CD14-positive monocyte (primary cell): ENCODE results near the gene PFKP. TPM values are rescaled to one million over a fixed set of nuclear protein-coding genes. Genes with fewer than 3 reads are reported as not detected.

ENCODE experiments used
- DNase-seq, 3 donors: peaks; one replicate each; pipeline ENCODE4 v3.0.0-alpha.2; 2011 to 2022
- H2AFZ ChIP-seq: 2 replicates; pipeline ENCODE4 v1.6.0; 2012; ENCODE audit warnings: mild to moderate bottlenecking, low read depth, low read length, inconsistent platforms; ENCODE audit not compliant: insufficient read depth, poor library complexity, severe bottlenecking
- H3K27ac ChIP-seq, 2 donors: 1 replicate in 1 of 2; 2 replicates in 1 of 2; pipeline ENCODE4 v1.5.1; 2012 to 2013; ENCODE audit warnings: low read length in 2 of 2, control low read depth in 1 of 2, inconsistent platforms in 1 of 2, low read depth in 1 of 2, mild to moderate bottlenecking in 1 of 2
- H3K27me3 ChIP-seq, 2 donors: one replicate each; pipeline versions ENCODE4 v1.6.0 to v1.6.1; 2011 to 2013; ENCODE audit warnings: low read length in 2 of 2; ENCODE audit not compliant: control insufficient read depth in 2 of 2, insufficient read depth in 2 of 2
- H3K36me3 ChIP-seq, 2 donors: replicated peaks in 1 of 2; 1 replicate in 1 of 2; 2 replicates in 1 of 2; pipeline versions ENCODE4 v1.5.1 to v1.6.1; 2012 to 2013; ENCODE audit warnings: low read length in 2 of 2, control low read depth in 1 of 2, inconsistent platforms in 1 of 2, mild to moderate bottlenecking in 1 of 2; ENCODE audit not compliant: insufficient read depth in 2 of 2, control insufficient read depth in 1 of 2
- H3K4me1 ChIP-seq, 2 donors: 1 replicate in 1 of 2; 2 replicates in 1 of 2; pipeline versions ENCODE4 v1.5.1 to v1.6.1; 2012 to 2013; ENCODE audit warnings: low read length in 2 of 2, control low read depth in 1 of 2, inconsistent platforms in 1 of 2, mild to moderate bottlenecking in 1 of 2, moderate library complexity in 1 of 2; ENCODE audit not compliant: insufficient read depth in 2 of 2, control insufficient read depth in 1 of 2
- H3K4me2 ChIP-seq: replicated peaks from 2 replicates; pipeline ENCODE3; 2012; ENCODE audit warnings: low read length, moderate library complexity, mild to moderate bottlenecking; ENCODE audit not compliant: poor library complexity, severe bottlenecking; ENCODE audit errors: extremely low read depth
- H3K4me3 ChIP-seq, 3 experiments: fragments of 200-600 bp in 1 of 3; sonication (generic) in 1 of 3; replicated peaks in 1 of 3; 1 replicate in 2 of 3; 2 replicates in 1 of 3; pipeline ENCODE4 v1.5.1; 2011 to 2013; ENCODE audit warnings: low read length in 3 of 3, mild to moderate bottlenecking in 3 of 3, control low read depth in 2 of 3, low read depth in 2 of 3, inconsistent platforms in 1 of 3, moderate library complexity in 1 of 3
- H3K79me2 ChIP-seq: 2 replicates; pipeline ENCODE4 v1.6.0; 2012; ENCODE audit warnings: mild to moderate bottlenecking, control low read depth, inconsistent platforms, low read length, moderate library complexity; ENCODE audit not compliant: insufficient read depth
- H3K9ac ChIP-seq: 2 replicates; pipeline ENCODE4 v1.6.0; 2017; ENCODE audit warnings: low read length, mild to moderate bottlenecking; ENCODE audit not compliant: insufficient read depth, poor library complexity, severe bottlenecking
- H3K9me3 ChIP-seq, 2 donors: replicated peaks in 1 of 2; 1 replicate in 1 of 2; 2 replicates in 1 of 2; pipeline versions ENCODE4 v1.5.1 to v1.6.1; 2012 to 2013; ENCODE audit warnings: low read length in 2 of 2, control low read depth in 1 of 2; ENCODE audit not compliant: control insufficient read depth in 1 of 2, insufficient read depth in 1 of 2
- H4K20me1 ChIP-seq: 2 replicates; pipeline ENCODE4 v1.6.0; 2012; ENCODE audit warnings: mild to moderate bottlenecking, low read length, control low read depth, moderate library complexity; ENCODE audit not compliant: insufficient read depth
- H3K27ac Mint-ChIP-seq, 7 donors: one replicate each; pipeline ENCODE4 v1.8.0; 2020; ENCODE audit warnings: mild to moderate bottlenecking in 7 of 7, mixed read lengths in 7 of 7, moderate library complexity in 6 of 7, inconsistent platforms in 2 of 7
- H3K27me3 Mint-ChIP-seq, 3 donors: one replicate each; pipeline ENCODE4 v1.8.0; 2021 to 2022; ENCODE audit warnings: low read depth in 3 of 3, mild to moderate bottlenecking in 3 of 3, mixed read lengths in 3 of 3, moderate library complexity in 3 of 3, inconsistent platforms in 1 of 3
- H3K36me3 Mint-ChIP-seq, 2 donors: one replicate each; pipeline ENCODE4 v1.8.0; 2020; ENCODE audit warnings: mixed read lengths in 2 of 2, inconsistent platforms in 1 of 2, mild to moderate bottlenecking in 1 of 2
- H3K4me1 Mint-ChIP-seq: one replicate; pipeline ENCODE4 v1.8.0; 2020; ENCODE audit warnings: mild to moderate bottlenecking, mixed read lengths
- H3K4me3 Mint-ChIP-seq, 2 donors: one replicate each; pipeline ENCODE4 v1.8.0; 2020; ENCODE audit warnings: mild to moderate bottlenecking in 2 of 2, mixed read lengths in 2 of 2, moderate library complexity in 1 of 2
- H3K9me3 Mint-ChIP-seq, 7 donors: one replicate each; pipeline ENCODE4 v1.8.0; 2020 to 2022; ENCODE audit warnings: mixed read lengths in 7 of 7, mild to moderate bottlenecking in 6 of 7, moderate library complexity in 6 of 7, inconsistent platforms in 2 of 7
- WGBS: methylation state at CpG from one replicate; pipeline ENCODE4 v1.1.5; 2013; ENCODE audit warnings: missing lambda C conversion rate; ENCODE audit not compliant: insufficient coverage; 5-methylcytosine and 5-hydroxymethylcytosine counted together
- intact Hi-C, 2 donors: fragments of 100-400 bp; cut with micrococcal nuclease; formaldehyde crosslinking; loops; one replicate each; pipeline versions ENCODE4 v1.15.0 to v1.15.1; 2023
- polyA plus RNA-seq, 3 donors: library from polyadenylated mRNA; depleted of rRNA in 1 of 3; unstranded in 2 of 3; stranded (reverse) in 1 of 3; fragments of 300-500 nt in 2 of 3; fragments of >200 nt in 1 of 3; fragmentation: Illumina TruSeq in 2 of 3; gene quantifications; 1 replicate in 2 of 3; 2 replicates in 1 of 3; pipeline ENCODE4 v1.2.3, GENCODE V29; 2012 to 2021
- TF ChIP-seq, protein P1 (sequence below): fragments of 200-600 bp; IDR thresholded peaks from one replicate; pipeline ENCODE4 v1.8.0; 2022; ENCODE audit warnings: antibody characterized with exemption, mild to moderate bottlenecking

Gene PFKP
- polyA plus RNA-seq, 3 donors: 6.5 to 14.2 (median 8.1) TPM

GRCh38 chr10:3100093-3100792 lies 32.9 kb downstream of the PFKP start:
- peak overlapping the region in 1 of 7 donors; percentile 18 for H3K27ac Mint-ChIP-seq

DNA sequence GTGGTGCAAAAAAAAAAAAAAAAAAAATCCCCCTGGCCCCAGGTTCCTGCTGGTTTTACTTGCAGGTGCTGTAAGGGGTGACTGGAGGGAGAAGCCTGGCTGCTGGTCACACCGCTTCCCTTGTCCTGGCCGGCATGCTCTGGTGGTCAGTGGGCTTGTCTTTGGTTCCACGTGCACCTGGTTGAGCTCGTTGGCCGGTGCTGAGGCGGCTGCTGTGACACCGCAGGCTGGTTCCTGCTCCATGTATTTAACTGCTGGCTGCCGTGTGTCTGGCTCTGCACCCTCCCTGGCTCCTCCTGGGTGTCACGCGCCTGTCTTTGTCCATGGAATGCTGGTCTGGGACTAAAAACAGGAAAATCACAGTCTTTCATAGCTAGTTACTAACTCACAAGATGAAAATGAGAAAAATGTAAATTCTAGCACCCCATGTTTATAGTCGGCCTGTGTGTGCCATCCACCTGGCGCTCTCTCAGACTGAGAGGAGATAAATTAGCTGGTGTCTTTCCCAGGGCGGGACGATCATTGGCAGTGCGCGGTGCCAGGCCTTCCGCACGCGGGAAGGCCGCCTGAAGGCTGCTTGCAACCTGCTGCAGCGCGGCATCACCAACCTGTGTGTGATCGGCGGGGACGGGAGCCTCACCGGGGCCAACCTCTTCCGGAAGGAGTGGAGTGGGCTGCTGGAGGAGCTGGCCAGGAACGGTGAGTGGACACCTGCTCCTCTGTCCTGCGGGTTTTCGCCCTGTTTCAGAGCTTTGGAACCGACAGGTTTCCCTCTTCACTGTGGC lies 33.7 kb downstream of the PFKP start:
- Histone ChIP-seq H3K79me2 (peaks cover 3% of the 10 kb centered on the region), H3K27ac (no peak overlapping the region), H3K4me2 (no peak overlapping the region), H2AFZ (no peak overlapping the region), H3K4me3 (no peak overlapping the region), H3K9ac (no peak overlapping the region), H3K36me3 (peaks cover 26 to 45% of the 10 kb centered on the region in 2 donors), H3K27me3 (no peaks in the 10 kb centered on the region), H4K20me1 (no peaks in the 10 kb centered on the region), H3K9me3 (no peaks in the 10 kb centered on the region), H3K4me1 (peaks cover 22 to 25% of the 10 kb centered on the region in 2 donors)
- no peaks in the 10 kb centered on the region for H3K9me3 Mint-ChIP-seq
- TF ChIP-seq, protein P1, sequence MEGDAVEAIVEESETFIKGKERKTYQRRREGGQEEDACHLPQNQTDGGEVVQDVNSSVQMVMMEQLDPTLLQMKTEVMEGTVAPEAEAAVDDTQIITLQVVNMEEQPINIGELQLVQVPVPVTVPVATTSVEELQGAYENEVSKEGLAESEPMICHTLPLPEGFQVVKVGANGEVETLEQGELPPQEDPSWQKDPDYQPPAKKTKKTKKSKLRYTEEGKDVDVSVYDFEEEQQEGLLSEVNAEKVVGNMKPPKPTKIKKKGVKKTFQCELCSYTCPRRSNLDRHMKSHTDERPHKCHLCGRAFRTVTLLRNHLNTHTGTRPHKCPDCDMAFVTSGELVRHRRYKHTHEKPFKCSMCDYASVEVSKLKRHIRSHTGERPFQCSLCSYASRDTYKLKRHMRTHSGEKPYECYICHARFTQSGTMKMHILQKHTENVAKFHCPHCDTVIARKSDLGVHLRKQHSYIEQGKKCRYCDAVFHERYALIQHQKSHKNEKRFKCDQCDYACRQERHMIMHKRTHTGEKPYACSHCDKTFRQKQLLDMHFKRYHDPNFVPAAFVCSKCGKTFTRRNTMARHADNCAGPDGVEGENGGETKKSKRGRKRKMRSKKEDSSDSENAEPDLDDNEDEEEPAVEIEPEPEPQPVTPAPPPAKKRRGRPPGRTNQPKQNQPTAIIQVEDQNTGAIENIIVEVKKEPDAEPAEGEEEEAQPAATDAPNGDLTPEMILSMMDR: no peak
- no peak for DNase-seq
- H3K27me3 Mint-ChIP-seq: no peaks in the 10 kb centered on the region
- peak overlapping the region in 1 of 7 donors; percentile 26 for H3K27ac Mint-ChIP-seq
- H3K36me3 Mint-ChIP-seq: peaks cover 45 to 51% of the 10 kb centered on the region in 2 donors
- intact Hi-C loops: no loop called here
- H3K4me3 Mint-ChIP-seq: no peak overlapping the region
- peaks cover 18% of the 10 kb centered on the region for H3K4me1 Mint-ChIP-seq
- 98% methylated on average over 31 of the region's 31 CpGs for WGBS

More at GRCh38 chr10:3100093-3100792, 32.9 kb downstream of the PFKP start:
- Histone ChIP-seq H3K27ac (peak overlapping the region in 1 of 2 donors; percentile 52), H3K4me1 (peaks cover 28 to 31% of the 10 kb centered on the region in 2 donors), H2AFZ (no peak overlapping the region), H3K36me3 (peaks cover 25 to 37% of the 10 kb centered on the region in 2 donors), H3K4me2 (no peak overlapping the region), H3K79me2 (peaks cover 3% of the 10 kb centered on the region), H3K4me3 (no peak overlapping the region), H3K9ac (no peak overlapping the region), H3K27me3 (no peaks in the 10 kb centered on the region), H3K9me3 (no peaks in the 10 kb centered on the region), H4K20me1 (no peaks in the 10 kb centered on the region)
- intact Hi-C loops: no loop called here
- H3K4me1 Mint-ChIP-seq: peaks cover 26% of the 10 kb centered on the region
- H3K4me3 Mint-ChIP-seq: no peak overlapping the region
- DNase-seq: no peak
- peaks cover 42 to 47% of the 10 kb centered on the region in 2 donors for H3K36me3 Mint-ChIP-seq
- TF ChIP-seq, protein P1: no peak
- no peaks in the 10 kb centered on the region for H3K9me3 Mint-ChIP-seq
- H3K27me3 Mint-ChIP-seq: no peaks in the 10 kb centered on the region
- WGBS: 96% methylated on average over 11 of the region's 19 CpGs
